Measurements from ENCODE around the gene JARID2.

Gene JARID2

GRCh38 chr6:15361197-15361596 is 115.3 kb downstream of the JARID2 start:
- no peak for DNase-seq

- no peak for DNase-seq
These were observed 116.6 kb downstream of the JARID2 start for GRCh38 chr6:15362274-15363160.

GRCh38 chr6:15363164-15363522 is 117.3 kb downstream of the JARID2 start:
- DNase-seq: no peak

DNA sequence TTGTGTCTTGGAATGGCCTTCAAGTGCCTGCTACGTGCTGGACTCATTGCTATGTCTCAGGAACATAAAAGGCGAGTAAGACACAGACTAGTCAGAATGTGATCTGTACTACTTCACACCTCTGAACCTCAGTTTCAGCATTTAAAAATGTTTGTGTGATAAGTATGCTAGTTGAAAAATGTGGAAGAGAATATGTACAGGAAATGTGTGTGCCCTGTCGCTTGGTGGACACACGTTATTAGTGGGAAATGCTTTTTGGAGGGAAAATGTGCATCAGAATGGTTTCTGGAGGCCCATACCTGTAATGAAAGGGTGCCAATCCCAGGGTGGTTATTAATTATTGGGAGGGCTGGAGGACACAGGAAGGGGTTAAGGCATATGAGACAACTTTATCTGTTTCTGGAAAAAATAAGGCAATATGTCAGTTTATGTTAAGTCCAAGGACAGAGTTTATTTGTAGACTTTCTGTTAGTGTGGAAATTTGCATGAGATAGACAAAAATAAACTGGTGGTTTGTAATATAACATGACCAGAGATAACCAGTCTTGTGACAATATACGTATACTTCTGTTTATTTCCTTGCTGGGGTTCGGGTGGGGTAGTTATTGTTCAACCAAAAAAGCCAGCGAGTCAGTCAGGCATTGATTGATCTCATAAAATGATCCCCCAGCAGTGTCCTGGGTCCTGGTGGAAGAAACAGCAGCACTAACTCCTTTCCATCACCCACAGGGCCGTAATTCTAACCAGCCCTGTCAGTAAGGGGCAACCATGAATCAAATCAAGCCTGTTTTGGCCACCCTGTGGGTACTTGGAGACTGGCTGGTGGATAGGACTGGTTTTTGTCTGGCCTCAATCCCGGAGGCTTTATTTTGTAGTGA is 117.9 kb downstream of the JARID2 start:
- DNase-seq: peak; percentile 56

GRCh38 chr6:15364401-15365037 is 118.7 kb downstream of the JARID2 start:
- peak; percentile 56 for DNase-seq

GRCh38 chr6:15365273-15365687 is 119.4 kb downstream of the JARID2 start:
- DNase-seq: peak; percentile 68

DNA sequence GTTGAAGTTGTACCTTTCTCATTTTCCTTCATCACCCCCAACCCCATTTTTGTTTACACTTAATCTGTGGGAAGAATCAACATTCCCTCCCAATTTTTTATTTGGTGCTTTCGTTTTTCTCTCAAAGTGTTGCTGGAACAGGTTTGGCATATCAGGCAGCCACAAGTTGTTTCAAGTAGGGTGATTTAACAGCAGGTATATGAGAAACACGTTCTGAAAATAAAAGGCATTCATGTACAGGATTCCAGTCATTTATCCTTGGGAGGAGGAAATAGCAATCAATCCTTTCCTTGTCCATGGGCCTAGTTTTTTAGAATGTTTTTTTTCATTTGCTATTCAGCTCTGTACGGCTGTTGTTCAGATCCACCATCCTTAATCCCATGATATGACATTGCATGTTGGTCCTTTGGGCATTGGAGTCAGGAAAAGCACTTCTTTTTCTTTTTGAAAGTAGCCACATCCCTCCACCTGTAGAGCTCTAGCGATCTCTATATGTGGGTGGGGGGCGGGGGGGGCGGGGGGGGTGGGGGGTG is 120.2 kb downstream of the JARID2 start:
- DNase-seq: no peak

DNA sequence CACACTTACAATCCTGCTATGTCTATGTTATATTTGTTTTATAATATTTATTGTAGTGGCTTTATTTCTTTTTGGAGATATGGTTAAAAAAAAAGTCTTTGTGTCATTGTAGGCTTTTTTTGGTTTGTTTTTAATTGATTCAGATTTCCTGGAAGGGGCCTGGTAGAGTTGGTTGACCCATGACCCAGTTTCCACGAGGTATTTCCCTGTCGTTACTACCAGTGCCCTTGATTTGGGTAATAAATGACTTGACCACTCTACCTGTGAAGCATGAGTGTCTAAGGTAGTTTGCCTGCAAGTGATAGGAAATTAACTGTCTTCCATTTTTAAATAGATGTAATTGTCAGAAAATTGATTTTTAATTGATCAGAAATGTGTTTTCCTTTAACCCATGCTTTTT is 121.0 kb downstream of the JARID2 start:
- no peak for DNase-seq

DNA sequence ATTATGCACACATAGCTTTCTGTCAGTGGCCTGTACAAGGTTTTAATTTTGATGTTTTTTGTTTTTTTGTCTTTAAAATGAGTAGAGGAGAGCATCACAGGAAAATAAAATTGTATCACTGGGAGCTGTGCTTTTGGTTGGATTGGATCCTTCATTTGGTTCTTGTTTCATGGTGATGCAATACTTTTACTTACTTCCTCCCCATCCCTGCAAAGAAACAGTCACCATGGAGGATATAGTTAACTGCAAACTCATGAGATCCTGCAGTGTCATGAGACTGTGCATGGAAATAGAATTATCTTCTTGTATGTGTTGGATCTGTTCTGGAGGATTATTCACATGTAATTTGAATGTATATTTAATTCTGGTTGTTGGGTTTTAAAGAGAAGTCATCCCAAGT is 122.3 kb downstream of the JARID2 start:
- peak; percentile 46 for DNase-seq

GRCh38 chr6:15368873-15369272 is 123.0 kb downstream of the JARID2 start:
- peak; percentile 27 for DNase-seq

DNA sequence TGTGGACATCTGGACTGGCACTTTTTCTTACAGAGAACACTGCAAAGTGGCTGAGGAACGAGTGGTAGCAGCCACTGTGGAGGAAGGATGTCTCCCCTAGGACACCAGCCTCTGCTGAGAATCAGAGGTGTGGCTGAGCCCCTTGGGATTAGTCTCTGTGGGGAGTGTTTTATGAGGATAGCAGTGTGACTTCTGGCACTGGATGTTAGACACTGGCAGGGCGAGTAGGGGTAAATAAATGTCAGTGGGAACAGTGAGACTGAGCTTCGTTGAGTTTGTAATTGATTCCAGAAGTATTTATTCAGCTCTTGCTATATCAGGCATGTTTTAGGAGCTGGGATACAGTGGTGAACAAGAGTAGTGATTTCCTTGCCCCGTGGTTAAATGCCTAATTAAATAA is 124.0 kb downstream of the JARID2 start:
- DNase-seq: no peak

DNA sequence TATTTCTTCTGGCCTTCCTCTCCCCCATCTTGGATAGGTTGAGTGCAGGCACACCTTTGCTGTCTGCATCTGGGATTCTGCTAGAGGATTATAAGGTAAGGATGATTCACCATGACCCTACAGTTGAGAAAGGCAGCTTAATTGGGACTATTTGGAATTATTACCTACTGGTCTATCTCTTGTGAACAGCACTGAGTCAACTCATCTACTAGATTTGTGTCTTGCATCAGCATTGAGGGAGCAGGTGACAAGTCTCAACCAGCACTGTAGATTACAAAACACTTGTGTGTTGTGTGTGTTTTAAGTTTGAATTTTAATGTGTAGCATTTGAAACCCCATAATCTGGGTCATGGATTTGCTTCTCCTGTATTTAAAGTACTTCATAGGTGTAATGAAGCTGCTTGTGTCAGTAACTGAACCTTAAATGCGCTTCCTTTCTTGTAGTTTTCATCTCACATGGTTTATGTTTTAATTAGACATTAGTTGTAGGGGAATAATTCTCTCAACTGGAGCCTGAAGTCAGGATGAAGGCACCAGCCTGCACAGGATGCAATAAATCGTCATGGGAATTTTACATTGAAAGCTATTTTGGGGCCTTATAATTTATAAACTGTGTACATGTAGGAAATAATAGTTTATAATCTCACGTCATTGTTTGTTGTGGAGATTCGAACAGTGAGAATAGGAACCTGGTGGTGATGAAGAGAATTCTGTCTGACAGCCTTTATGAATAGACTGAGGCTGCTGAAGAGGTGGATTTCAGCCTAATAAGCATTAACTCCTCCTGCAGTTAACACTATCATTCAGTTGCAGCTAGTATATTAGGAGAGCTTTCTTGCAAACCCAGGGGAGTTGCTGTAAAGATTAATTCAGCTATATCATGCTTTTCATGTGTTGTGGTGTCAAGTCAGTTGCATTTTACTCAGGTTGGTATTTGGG is 125.1 kb downstream of the JARID2 start:
- DNase-seq: no peak

GRCh38 chr6:15372932-15373331 is 127.1 kb downstream of the JARID2 start:
- no peak for DNase-seq

- DNase-seq: no peak
These were observed 128.2 kb downstream of the JARID2 start for GRCh38 chr6:15374119-15374518.

- no peak for DNase-seq
These were observed 129.1 kb downstream of the JARID2 start for GRCh38 chr6:15375018-15375417.

DNA sequence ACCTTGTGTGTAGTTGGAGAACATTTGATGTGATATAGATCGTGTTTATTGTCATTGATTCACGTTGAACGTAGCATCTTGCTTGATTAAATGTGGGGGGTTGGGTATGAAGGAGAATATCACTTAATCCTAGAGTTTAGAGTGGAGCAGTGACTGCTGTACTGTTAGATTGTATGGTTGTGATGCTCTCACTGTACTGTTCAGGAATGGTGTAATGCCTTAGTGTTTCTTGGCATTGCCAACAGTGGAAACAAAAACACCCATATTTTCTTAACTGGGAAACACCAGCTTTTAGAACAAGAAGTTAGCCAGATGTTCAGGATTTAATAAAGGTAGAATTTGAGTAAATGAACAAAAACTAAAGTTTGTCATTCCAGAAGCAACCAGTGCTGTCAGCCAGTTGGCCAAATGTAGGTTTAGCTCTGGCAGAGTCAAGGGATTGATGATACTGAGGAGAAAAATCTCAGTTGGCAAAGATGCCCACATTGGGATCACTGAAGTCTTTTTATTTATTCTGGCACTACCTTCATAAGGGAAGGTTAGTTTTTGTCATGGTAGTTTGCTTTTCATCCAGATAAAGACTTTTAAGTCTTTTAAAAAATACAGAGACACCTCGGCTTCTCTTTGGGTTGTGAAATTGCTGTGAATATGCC is 129.9 kb downstream of the JARID2 start:
- no peak for DNase-seq

DNA sequence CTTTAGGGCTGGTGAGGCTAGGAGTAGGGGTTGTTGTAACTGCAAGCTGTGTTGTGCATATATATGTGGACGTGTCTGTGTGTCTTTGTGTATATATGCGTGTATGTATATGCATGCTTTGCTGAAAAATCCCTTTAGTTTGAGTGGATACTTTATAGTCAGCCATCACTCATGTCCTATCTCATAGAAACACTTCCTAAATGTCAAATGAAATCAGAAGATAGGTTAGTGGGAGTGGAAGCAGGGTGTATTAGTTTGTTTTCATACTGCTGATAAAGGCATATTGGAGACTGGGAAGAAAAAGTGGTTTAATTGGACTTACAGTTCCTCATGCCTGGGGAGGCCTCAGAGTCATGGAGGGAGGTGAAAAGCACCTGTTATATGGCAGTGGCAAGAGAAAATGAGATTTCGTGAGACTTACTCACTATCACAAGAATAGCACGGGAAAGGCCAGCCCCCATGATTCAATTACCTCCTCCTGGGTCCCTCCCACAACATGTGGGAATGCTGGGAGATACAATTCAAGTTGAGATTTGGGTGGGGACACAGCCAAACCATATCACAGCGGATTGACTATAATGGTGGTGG is 131.1 kb downstream of the JARID2 start:
- DNase-seq: no peak

DNA sequence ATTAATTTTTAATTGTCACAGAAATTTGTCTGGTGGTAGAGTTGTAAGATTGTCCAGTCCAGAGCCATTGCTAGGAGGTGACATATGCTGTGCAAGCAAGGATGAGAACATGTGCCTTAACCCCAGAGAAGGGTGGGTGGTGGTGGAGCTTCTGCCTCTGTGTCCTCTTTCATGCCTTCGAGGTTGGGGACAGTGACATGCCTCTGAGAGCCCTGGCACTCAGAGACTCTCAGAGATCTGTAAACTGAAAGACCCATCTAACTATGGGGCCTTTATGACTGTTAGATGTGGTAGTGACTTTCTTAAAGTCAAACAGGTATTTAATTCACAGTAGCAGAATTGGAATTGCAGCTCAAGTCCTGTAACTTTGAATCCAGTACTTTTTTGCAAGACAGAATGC is 132.4 kb downstream of the JARID2 start:
- DNase-seq: no peak

DNA sequence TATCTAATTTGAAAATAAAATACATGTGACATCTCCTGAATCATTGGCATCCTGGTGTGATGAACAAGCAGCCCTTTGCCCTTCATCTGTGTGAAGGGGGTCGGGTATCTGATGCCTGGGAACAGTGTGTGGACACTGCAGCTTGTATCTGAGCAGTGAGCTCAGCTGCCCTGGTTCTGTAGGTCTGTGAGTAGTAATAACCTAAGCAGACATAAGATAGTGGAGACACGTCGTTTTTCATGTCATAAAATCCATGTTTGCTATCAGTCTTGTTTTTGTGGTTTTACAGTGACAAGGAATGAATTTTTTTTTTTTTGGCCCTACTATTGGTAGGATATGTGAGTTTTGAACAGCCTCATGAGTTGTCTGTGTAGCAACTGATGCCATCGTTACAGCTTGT is 133.0 kb downstream of the JARID2 start:
- DNase-seq: no peak

GRCh38 chr6:15380351-15380750 is 134.5 kb downstream of the JARID2 start:
- DNase-seq: no peak

DNA sequence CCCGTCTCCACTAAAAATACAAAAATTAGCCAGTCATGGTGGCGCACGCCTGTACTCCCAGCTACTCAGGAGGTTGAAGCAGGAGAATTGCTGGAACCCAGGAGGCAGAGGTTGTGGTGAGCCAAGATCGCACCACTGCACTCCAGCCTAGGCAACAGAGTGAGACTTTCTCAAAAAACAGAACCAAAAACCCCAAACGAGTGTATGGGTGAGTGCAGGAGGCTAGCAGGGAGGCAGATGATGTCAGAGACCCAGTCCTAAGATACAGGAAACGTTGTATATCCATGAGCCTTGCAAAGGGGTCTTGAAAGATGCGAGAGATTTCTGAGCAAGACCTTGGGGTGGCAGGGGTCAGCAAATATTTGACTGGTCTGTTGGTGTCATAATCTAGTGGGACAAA is 136.2 kb downstream of the JARID2 start:
- DNase-seq: no peak
